GM12892 (cell line): Measurements from ENCODE around the gene SIX2.

Source experiments
- POLR2A ChIP-seq: IDR thresholded peaks from 2 replicates; pipeline ENCODE4 v1.6.1; 2011; ENCODE audit warnings: low read depth, low read length, control low read depth
- POLR2AphosphoS5 ChIP-seq: IDR thresholded peaks from 2 replicates; pipeline ENCODE4 v1.6.1; 2011; ENCODE audit warnings: low read depth, low read length, control low read depth
- TAF1 ChIP-seq: IDR thresholded peaks from 2 replicates; pipeline ENCODE4 v1.6.1; 2011; ENCODE audit warnings: low read depth, mild to moderate bottlenecking, control low read depth, low read length, borderline replicate concordance

GRCh38 chr2:44965684-44966083 lies 43.6 kb downstream of the SIX2 start:
- TF ChIP-seq POLR2A (no peak), TAF1 (no peak), POLR2AphosphoS5 (no peak)
